NCI-H2107 treated with DMSO at 0.1 percent for 48 hours (cell line): ENCODE results near the gene PDIA2.
A peak's percentile ranks its signal among the peaks of the same experiment; 100 is the strongest.

Experiments used
- DNase-seq: peaks from one replicate; lab custom pipeline; 2025; ENCODE audit not compliant: unreplicated experiment; lab: John Stamatoyannopoulos, UW

PDIA2 gene

DNA sequence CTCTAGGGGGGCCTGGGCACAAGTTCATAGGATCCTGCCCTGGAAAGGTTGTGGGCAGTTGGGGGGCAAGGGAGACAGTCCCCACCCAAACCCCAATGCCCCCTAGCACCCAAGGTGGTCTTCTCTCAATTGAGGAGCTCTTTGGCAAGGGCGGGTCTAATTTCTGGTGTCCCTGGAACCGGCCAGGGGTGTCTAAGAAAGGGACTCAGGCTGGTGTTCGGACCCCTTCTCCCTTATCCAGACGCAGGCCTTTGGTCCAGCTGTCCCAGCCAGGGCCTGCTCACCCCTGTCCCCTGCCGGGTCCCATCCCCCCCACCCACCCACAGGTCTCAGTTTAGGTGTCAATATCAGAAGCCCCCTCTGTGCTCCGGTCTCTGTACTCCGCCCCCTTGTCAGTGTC, 3.4 kb upstream of the PDIA2 start:
- DNase-seq: no peak

DNA sequence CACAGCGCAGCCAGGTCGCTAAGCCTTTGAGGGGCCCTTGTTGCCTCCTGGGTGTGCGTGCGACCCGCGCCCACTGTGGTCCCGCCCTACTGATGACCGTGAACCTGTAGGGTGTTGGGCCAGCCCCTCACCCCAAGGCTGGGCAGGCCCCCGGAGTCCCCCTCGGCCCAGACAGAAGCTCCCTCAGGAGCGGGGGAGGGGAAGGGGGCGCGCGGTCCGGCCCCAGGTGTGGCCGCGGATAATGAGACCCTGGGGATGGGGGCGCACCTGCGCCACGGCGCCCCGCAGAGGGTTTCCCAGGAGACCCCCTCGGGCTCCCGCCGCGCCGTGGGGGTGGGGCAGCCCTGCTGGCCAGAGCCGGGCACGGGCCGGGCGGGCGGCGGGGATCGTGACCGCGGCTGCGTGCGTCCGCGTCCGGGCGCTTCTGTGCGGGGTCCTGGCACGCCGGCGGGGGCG, 2.9 kb upstream of the PDIA2 start:
- DNase-seq: no peak

DNA sequence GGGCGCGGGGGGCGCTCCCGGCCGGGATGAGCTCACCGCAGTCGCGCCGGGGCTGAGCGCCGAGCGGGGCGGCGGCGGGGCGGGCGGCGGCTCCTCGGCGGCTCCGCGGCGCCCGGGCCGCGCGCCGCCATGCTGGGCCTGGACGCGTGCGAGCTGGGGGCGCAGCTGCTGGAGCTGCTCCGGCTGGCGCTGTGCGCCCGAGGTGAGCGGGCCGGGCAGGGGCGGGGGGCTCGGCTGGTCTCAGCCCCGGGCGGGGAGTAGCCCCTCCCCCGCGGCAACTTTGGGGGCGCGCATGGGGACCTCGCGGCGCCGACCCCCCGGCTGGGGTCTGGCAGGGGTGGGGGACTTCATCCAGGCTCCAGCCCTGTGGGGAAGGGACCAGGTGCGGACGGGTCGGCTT, 2.4 kb upstream of the PDIA2 start, which contains the start of gene ARHGDIG:
TSS of gene ARHGDIG (plus strand) at position 40 of the 400 bp plus-strand sequence. CDS start at position 130, 90 bp downstream.
- no peak for DNase-seq

DNA sequence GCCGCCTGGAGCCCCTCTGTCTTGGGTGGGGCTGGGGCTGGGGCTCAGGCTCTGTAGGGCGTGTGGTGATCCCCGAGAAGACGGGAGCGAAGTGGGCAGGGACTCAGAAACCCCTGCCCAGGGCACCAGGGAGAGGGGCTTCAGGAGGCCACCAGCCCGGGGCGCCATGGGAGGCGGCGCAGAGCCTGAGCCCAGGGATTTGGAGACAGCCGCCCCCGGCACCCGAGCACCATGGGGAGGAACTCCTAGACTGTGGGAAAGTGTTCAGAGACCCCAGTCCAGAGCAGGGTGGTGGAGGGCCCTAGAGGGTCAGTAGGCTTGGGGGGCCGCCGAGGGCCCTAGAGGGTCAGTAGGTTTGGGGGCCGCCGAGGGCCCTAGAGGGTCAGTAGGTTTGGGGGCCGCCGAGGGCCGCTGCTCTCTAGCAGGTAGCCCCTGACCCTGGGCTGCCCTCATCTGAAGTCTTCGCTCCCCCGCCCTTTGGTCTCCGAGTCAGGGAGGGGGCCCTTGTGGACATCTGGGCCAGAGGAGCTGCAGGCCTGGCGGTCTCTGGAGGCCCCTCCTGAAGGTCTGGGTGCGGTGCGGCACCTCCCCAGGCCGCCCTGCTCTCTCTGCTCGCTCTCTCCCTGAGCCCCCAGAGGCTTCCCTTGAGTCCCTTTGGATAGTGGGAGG, 1.8 kb upstream of the PDIA2 start:
- no peak for DNase-seq

DNA sequence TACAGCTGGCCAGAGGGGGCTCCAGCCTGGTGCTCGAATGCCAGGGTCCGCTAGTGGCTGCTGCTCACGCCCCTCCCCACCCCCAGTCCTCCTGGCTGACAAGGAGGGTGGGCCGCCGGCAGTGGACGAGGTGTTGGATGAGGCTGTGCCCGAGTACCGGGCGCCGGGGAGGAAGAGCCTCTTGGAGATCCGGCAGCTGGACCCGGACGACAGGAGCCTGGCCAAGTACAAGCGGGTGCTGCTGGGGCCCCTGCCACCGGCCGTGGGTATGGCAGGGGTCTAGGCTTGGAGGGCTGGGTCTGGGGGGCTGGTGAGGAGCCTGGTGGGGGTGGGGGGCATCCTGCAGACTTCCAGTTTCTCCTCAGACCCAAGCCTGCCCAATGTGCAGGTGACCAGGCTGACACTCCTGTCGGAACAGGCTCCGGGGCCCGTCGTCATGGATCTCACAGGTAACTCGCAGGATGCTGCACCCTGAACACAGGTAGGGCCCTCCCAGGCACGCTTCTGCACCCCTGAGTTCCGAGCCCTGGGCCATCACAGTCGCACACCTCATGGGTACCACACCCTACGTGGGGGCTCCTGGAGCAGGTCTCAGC, 1.2 kb upstream of the PDIA2 start:
- DNase-seq: no peak

DNA sequence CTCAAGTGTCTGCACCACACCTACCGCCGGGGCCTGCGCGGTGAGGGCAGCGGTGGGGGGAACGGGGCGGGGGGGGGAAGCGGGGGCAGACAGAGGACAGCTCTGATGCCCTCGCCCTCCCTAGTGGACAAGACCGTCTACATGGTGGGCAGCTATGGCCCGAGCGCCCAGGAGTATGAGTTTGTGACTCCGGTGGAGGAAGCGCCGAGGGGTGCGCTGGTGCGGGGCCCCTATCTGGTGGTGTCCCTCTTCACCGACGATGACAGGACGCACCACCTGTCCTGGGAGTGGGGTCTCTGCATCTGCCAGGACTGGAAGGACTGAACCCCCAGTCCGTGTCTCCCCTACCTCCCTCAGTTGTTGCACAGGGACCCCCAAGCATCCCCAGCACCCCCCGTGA, 473 bp upstream of the PDIA2 start:
- no peak for DNase-seq

DNA sequence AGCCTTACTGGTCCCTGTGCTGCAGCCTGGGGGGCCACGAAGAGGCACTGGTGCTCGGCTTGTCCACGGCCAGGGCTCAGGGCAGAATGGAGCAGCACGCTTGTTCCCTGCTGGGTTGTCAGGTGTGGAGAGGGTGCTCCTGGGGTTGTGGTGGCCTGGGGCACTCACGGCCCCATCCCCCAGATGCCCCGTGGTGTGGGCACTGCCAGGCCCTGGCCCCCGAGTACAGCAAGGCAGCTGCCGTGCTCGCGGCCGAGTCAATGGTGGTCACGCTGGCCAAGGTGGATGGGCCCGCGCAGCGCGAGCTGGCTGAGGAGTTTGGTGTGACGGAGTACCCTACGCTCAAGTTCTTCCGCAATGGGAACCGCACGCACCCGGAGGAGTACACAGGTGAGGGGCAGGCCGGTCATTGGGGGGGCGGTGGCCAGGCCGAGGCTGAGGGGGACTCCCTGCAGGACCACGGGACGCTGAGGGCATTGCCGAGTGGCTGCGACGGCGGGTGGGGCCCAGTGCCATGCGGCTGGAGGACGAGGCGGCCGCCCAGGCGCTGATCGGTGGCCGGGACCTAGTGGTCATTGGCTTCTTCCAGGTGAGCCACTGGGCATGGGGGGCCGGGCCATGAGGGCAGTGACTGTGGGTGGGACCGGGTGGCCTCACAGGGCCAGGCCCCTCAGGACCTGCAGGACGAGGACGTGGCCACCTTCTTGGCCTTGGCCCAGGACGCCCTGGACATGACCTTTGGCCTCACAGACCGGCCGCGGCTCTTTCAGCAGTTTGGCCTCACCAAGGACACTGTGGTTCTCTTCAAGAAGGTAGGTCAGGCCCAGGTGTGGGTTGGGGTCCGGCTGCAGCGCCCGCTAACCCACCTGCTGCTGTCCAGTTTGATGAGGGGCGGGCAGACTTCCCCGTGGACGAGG, 1.5 kb downstream of the PDIA2 start:
- DNase-seq: no peak

DNA sequence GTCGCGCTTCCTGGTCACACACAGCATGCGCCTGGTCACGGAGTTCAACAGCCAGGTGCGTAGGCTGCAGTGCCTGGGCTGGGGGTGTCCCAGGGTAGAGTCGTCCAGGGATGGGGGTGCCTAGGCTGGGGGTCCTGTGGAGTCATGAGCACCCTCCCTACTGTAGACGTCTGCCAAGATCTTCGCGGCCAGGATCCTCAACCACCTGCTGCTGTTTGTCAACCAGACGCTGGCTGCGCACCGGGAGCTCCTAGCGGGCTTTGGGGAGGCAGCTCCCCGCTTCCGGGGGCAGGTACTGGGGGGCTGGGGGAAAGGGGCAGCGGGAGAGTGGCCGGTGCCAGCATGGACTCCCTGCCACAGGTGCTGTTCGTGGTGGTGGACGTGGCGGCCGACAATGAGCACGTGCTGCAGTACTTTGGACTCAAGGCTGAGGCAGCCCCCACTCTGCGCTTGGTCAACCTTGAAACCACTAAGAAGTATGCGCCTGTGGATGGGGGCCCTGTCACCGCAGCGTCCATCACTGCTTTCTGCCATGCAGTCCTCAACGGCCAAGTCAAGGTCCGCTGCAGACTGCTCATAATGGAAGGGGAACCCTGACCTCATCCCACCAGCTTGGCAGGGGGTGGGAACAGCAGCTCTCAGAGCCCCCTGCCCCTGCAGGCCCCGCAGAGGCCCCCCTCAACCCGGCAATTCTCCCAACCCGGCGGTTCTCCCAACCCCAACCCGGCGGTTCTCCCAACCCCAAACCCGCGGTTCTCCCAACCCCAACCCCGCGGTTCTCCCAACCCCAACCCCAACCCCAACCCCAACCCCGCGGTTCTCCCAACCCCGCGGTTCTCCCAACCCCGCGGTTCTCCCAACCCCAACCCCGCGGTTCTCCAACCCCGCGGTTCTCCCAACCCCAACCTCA, 2.4 kb downstream of the PDIA2 start:
- DNase-seq: no peak

DNA sequence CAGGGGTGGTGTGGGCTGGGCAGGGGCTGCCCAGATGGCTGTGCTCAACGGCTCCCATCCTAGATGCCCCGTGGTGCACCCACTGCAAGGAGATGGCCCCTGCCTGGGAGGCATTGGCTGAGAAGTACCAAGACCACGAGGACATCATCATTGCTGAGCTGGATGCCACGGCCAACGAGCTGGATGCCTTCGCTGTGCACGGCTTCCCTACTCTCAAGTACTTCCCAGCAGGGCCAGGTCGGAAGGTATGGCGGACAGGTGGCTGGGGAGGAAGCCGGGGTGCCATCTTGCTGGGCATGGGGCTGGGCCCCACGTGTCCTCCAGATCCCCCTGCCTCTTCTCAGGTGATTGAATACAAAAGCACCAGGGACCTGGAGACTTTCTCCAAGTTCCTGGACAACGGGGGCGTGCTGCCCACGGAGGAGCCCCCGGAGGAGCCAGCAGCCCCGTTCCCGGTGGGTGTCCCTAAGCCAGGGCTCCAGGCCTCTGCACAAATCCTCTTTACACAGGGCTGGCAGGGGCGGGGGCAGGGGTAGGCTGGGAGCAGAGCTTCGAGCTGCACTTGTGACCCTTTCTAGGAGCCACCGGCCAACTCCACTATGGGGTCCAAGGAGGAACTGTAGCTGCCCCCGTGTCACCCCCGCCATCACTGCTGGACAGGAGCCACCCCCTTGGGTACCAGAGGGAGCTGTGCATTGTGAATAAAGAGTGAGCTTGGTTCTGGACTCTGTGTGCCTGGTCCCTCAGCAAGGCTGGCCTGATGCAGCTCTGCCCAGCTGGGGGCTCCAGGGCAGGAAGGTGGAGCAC, 3.7 kb downstream of the PDIA2 start:
- no peak for DNase-seq

DNA sequence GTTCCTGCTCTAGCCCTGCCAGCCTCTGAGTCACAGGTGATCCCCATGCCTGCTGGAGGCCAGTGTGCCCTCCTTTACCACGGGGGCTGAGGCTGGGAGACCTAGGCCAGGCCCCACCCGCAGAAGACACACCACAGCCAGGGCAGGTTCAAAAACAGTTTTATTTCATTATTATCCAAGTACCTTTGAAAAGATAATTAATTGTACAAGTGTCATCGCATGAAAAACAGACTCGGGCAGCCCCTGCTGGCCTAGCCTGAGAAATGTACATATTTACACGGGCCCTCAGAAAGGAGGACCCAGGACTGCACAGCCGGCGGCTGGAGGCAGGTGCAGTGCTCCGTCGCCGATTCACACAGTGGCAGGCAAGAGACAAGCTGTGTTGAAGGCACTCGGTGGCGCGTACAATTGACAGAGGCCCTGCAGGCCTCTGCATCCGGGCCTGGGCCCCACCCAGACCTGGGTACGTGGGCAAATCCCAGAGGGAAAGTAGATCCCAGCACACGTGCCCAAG, 4.4 kb downstream of the PDIA2 start:
- DNase-seq: peak; percentile 30

DNA sequence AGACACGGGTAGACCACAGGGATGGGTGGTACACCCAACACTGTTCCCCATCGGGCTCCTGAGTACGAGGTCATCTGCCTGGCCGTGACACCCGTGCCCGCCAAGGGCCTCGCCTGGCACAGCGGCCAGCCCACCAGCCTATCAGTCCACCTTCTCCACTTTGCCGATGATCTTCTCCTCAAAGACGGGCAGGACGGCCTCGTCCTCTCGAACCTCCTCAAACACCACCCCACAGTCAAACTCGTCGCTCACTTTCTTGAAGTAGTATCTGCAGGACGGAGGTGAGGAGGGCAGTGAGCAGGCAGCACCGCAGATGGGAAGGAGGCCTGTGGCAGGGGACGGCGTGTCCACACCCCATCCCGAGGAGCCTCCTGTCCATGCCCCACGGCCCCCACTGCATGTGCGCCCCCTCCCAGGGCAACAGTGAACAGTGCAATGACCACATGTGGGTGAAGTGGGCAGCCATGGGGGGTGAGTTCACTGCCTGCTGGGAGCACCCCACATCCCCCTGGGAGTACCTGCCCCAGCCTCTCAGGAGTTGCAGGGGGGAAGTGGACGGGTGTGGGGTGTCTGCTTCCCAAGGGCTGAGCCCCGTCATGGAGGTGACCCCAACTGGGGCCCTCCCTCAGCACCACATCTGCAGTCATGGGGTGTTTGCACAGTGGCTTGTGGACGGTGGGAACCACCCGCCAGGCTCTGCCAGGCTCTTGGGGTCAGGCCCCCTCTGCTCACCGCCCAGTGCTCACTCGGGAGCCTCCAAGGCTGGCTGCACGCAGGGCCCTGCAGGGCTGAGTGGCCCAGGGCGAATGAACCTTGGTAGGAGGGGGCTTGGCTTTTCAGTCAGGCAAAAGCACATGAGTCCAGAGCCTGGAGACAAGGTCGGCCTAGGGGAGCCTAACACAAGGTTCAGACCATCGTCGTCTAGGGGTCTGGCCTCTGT, 5.3 kb downstream of the PDIA2 start:
- no peak for DNase-seq

DNA sequence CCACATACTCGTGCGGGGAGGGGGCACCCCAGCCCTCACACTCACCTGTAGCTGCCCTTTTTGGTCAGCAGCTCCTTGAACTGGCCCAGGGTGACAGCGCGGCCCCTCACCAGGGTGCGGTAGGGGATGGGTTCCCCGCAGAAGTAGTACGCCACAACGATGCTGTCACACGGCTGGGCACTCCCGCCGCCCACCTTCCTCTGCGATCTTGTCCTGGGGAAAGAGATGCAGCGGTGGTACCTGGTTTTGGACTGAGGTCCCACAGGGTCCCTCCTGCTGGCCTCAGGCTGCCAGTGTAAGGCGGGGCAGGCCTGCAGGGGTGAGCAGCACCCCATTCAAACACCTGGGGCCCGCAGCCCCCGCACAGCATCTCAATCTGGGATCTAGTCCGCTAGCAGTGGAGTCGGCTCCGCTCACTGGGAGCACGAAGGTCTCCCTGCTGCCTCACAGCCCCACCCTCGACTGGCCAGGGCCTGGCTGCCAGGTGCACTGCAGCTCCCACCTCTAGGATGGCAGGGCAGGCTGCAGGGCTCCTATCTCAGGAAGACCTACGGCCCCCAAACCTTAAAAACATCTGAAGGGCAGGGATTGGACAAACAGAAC, 6.5 kb downstream of the PDIA2 start:
- DNase-seq: no peak

DNA sequence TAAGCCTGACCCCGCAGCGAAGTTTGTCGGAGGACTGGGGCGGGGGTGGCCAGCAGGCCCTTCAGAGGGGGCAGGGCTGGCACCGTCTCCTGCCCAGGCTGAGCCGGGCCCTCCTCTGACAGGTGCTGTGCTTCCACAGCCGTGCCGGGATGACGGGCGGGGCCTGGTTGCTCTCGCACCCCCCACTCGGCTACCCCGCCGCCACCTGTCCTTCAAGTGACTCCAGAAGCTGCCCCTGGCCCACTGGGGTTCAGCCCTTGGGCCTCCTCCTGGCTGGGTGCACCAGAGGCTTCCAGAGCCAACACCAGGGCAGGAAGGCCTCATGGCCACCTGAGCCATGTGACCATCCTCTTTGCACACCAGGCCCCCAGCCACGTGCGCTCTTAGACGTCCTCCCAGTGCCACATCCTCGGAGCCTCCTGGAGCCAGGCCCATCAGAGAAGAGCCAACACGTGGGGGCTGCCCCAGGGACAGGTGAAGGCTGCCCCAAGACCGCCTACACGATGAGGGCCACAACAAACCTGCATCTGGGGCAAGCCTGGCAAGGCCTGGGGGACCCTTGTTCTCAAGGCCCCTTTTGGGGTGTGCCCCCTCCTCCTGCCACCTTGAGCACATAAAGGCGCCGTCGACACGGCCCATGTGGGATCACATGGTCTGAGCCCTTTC, 7.2 kb downstream of the PDIA2 start:
- DNase-seq: no peak

DNA sequence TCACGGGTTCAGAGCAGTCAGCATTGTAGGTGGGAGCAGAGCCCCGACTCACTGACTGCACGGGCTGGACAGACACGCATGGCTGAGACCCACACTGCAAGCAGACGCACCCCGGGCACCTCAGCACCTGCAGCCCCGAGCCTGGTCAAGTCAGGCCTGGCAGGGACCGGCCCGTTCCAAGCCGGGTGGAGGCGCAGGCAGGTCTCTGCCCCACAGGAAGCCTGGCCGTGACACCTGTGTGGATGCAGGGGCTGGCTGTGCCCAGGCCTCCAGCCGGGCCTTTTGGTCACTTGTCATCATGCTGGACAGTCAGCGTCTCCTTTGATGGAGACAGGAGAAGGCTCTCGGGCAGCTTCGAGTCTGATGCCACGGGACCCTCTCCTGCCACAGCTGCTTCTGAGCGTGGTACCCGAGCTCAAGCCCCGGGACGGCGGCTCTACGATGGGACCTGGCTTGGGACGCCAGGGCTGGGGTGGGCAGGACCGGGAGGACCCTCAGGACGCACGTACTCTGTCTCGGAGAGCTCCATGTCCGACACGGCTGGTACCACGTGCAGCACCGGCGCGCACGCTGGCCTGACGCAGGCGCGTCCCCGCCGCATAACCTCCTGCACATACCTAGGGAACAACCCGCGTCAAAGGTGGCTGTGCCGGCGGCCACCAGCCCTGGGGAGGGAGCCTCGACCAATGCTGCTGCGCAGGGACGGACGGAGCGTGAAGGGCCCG, 7.9 kb downstream of the PDIA2 start:
- no peak for DNase-seq

DNA sequence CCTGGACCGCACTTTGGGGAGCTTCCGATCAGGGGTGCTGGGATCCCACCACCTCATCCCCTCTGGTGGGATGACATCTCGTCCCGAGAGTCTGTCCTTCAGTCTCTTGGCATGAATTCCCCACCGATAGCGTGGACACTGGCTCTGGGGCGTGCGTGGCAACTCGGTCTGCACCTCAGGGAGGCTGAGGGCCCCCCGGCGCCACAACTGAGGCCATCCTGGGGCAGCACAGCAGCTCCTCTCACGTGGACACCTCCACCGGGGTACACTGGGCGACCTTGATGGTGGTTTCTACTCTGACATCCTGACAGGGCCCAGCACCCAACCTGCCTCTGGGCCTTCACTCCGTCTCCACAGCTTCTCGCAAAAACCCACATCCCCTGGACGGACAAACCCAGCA, 8.6 kb downstream of the PDIA2 start:
- DNase-seq: no peak

DNA sequence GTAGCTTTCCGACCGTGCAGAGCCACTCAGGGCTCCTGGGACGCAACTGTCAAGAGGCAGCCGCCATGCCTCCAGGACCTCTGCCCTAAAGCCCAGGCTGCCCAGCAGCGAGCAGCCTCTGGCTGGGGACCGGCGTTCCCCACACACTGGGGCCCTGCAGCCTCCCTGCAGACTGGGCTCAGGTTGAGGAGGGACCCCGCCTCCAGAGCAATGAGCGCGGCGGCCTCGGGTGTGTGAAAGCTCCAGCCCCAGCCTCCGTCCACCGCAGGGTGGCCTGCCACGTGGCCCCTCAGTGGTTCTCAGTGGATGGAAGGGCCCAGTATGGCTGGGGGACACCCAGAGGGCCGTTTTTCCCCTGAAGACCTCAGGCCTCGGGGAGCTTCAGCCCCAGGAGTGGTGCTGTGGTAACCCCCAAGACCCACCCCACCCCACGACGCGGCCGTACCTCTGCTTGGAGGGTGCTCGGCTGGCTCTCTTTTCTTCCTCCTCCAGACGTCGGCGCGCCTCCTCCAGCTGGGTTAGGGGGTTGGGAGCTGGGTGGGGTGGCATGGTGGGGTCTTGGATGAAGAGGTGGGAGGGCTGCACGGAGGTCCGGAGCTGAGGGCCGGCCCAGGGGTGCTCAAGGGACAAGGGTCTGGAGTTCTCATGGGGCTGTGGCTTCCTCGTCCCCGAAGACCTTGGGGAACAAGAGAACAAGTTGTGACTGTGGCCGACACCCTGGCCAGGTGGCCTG, 10.2 kb downstream of the PDIA2 start:
- DNase-seq: no peak
